H9 (cell line): ENCODE measurements around the gene ASB18. TPM values are rescaled to one million over a fixed set of nuclear protein-coding genes. Genes with fewer than 3 reads are reported as not detected.

ENCODE experiments used
- DNase-seq: peaks from one replicate; pipeline ENCODE4 v3.0.0-alpha.2; 2017
- H2AFZ ChIP-seq: one replicate; pipeline ENCODE4 v1.6.1; 2013; ENCODE audit warnings: mild to moderate bottlenecking, low read length, control low read depth, moderate library complexity
- H2AK5ac ChIP-seq: 2 replicates; pipeline ENCODE4 v1.6.1; 2013; ENCODE audit warnings: low read length, control low read depth, mixed read lengths; ENCODE audit not compliant: insufficient read length
- H2BK120ac ChIP-seq: one replicate; pipeline ENCODE4 v1.6.1; 2013; ENCODE audit warnings: low read depth, mild to moderate bottlenecking, low read length, control low read depth, inconsistent platforms; ENCODE audit not compliant: poor library complexity, severe bottlenecking
- H2BK12ac ChIP-seq: 2 replicates; pipeline ENCODE4 v1.6.1; 2013; ENCODE audit warnings: low read length, control low read depth, mixed read lengths, low read depth; ENCODE audit not compliant: insufficient read length
- H2BK15ac ChIP-seq: 2 replicates; pipeline ENCODE4 v1.6.1; 2013; ENCODE audit warnings: low read depth, low read length, control low read depth
- H2BK20ac ChIP-seq: one replicate; pipeline ENCODE4 v1.6.1; 2013; ENCODE audit warnings: low read depth, mild to moderate bottlenecking, low read length, control low read depth, inconsistent platforms; ENCODE audit not compliant: poor library complexity, severe bottlenecking
- H2BK5ac ChIP-seq: 2 replicates; pipeline ENCODE4 v1.6.1; 2013; ENCODE audit warnings: low read length, control low read depth, mixed read lengths; ENCODE audit not compliant: insufficient read length
- H3K14ac ChIP-seq: 2 replicates; pipeline ENCODE4 v1.6.1; 2013; ENCODE audit warnings: low read length, control low read depth; ENCODE audit not compliant: insufficient read depth
- H3K18ac ChIP-seq: 2 replicates; pipeline ENCODE4 v1.6.1; 2013; ENCODE audit warnings: low read depth, mild to moderate bottlenecking, mixed read lengths, low read length, control low read depth; ENCODE audit not compliant: insufficient read length
- H3K23ac ChIP-seq: 2 replicates; pipeline ENCODE4 v1.6.1; 2013; ENCODE audit warnings: low read length, control low read depth, mixed read lengths, low read depth; ENCODE audit not compliant: insufficient read length
- H3K23me2 ChIP-seq: 2 replicates; pipeline ENCODE4 v1.6.1; 2013; ENCODE audit warnings: low read depth, mild to moderate bottlenecking, mixed read lengths, low read length, control low read depth; ENCODE audit not compliant: insufficient read length, poor library complexity, severe bottlenecking
- H3K27ac ChIP-seq: 2 replicates; pipeline ENCODE4 v1.5.1; 2013; ENCODE audit warnings: low read length, control low read depth, mixed read lengths, low read depth; ENCODE audit not compliant: insufficient read length
- H3K27me3 ChIP-seq: 2 replicates; pipeline ENCODE4 v1.6.1; 2013; ENCODE audit warnings: low read length, control low read depth, inconsistent platforms; ENCODE audit not compliant: insufficient read depth
- H3K4ac ChIP-seq: 2 replicates; pipeline ENCODE4 v1.6.1; 2013; ENCODE audit warnings: low read depth, mild to moderate bottlenecking, control low read depth, inconsistent platforms, low read length, moderate library complexity
- H3K4me1 ChIP-seq: 2 replicates; pipeline ENCODE4 v1.6.1; 2013; ENCODE audit warnings: low read length, control low read depth, inconsistent platforms; ENCODE audit not compliant: insufficient read depth
- H3K4me2 ChIP-seq: 2 replicates; pipeline ENCODE4 v1.6.1; 2013; ENCODE audit warnings: low read length, control low read depth, mixed read lengths; ENCODE audit not compliant: insufficient read length, insufficient read depth
- H3K56ac ChIP-seq: 2 replicates; pipeline ENCODE4 v1.6.1; 2013; ENCODE audit warnings: low read depth, mild to moderate bottlenecking, mixed read lengths, low read length, control low read depth; ENCODE audit not compliant: insufficient read length
- H3K79me1 ChIP-seq: 2 replicates; pipeline ENCODE4 v1.6.1; 2013; ENCODE audit warnings: low read depth, mild to moderate bottlenecking, moderate library complexity, low read length, control low read depth, inconsistent platforms; ENCODE audit not compliant: insufficient read depth, poor library complexity, severe bottlenecking
- H3K79me2 ChIP-seq: 2 replicates; pipeline ENCODE4 v1.6.1; 2013; ENCODE audit warnings: low read length, control low read depth, inconsistent platforms; ENCODE audit not compliant: insufficient read depth
- H3K9ac ChIP-seq: 2 replicates; pipeline ENCODE4 v1.6.1; 2013; ENCODE audit warnings: low read length, control low read depth, mixed read lengths; ENCODE audit not compliant: insufficient read length; ENCODE audit errors: extremely low read depth
- H3K9me3 ChIP-seq: one replicate; pipeline ENCODE4 v1.6.1; 2013; ENCODE audit warnings: low read depth, low read length, inconsistent platforms; ENCODE audit not compliant: control insufficient read depth
- H3T11ph ChIP-seq: one replicate; pipeline ENCODE4 v1.6.1; 2013; ENCODE audit warnings: mild to moderate bottlenecking, low read length, control low read depth, inconsistent platforms
- H4K20me1 ChIP-seq: one replicate; pipeline ENCODE4 v1.6.1; 2013; ENCODE audit not compliant: control insufficient read depth, insufficient read length, insufficient read depth
- H4K5ac ChIP-seq: 2 replicates; pipeline ENCODE4 v1.6.1; 2013; ENCODE audit warnings: low read depth, mild to moderate bottlenecking, mixed read lengths, low read length, control low read depth; ENCODE audit not compliant: insufficient read length
- H4K8ac ChIP-seq: replicated peaks from 2 replicates; pipeline ENCODE4 v1.6.1; 2013; ENCODE audit warnings: low read length, control low read depth, mixed read lengths, low read depth; ENCODE audit not compliant: insufficient read length
- H4K91ac ChIP-seq: 2 replicates; pipeline ENCODE4 v1.6.1; 2013; ENCODE audit warnings: low read depth, mild to moderate bottlenecking, moderate library complexity, mixed read lengths, low read length, control low read depth; ENCODE audit not compliant: insufficient read length
- H3K27ac Mint-ChIP-seq, 3 experiments: 2 replicates in 2 of 3; 3 replicates in 1 of 3; pipeline ENCODE4 v1.8.0; 2020 to 2021; ENCODE audit warnings: mixed read lengths in 3 of 3, mild to moderate bottlenecking in 1 of 3, moderate library complexity in 1 of 3
- H3K27me3 Mint-ChIP-seq: 2 replicates; pipeline ENCODE4 v1.8.0; 2021; ENCODE audit warnings: low read depth, mild to moderate bottlenecking, moderate library complexity, mixed read lengths
- H3K36me3 Mint-ChIP-seq, 3 experiments: 2 replicates in 2 of 3; 3 replicates in 1 of 3; pipeline ENCODE4 v1.8.0; 2020 to 2021; ENCODE audit warnings: low read depth in 3 of 3, mixed read lengths in 3 of 3; ENCODE audit not compliant: insufficient read depth in 1 of 3
- H3K4me1 Mint-ChIP-seq, 2 experiments: 2 replicates each; pipeline ENCODE4 v1.8.0; 2020; ENCODE audit warnings: mixed read lengths in 2 of 2
- H3K4me3 Mint-ChIP-seq, 2 experiments: 2 replicates in 1 of 2; 3 replicates in 1 of 2; pipeline ENCODE4 v1.8.0; 2020 to 2021; ENCODE audit warnings: mild to moderate bottlenecking in 2 of 2, mixed read lengths in 2 of 2, moderate library complexity in 1 of 2
- H3K9me3 Mint-ChIP-seq, 2 experiments: 2 replicates in 1 of 2; 3 replicates in 1 of 2; pipeline ENCODE4 v1.8.0; 2020; ENCODE audit warnings: mild to moderate bottlenecking in 2 of 2, mixed read lengths in 2 of 2, moderate library complexity in 1 of 2
- WGBS: extraction: QIAGEN DNeasy Blood & Tissue Kit; methylation state at CpG from one replicate; pipeline ENCODE4 v1.1.7; 2013; ENCODE audit warnings: missing lambda C conversion rate, low lambda C conversion rate, mixed read lengths; ENCODE audit not compliant: insufficient read length; ENCODE audit errors: extremely low coverage; 5-methylcytosine and 5-hydroxymethylcytosine counted together
- total RNA-seq: library from RNA; stranded (reverse); gene quantifications from 2 replicates; pipeline ENCODE4 v1.2.1, GENCODE V29; 2021
- TF ChIP-seq, protein P1 (sequence below): fragments of 200-600 bp; sonication (generic); conservative IDR thresholded peaks from 3 replicates; pipeline ENCODE4 v1.8.0; 2021; ENCODE audit warnings: antibody characterized with exemption, mild to moderate bottlenecking

Gene ASB18
- total RNA-seq, 1 experiment from 2014 or later: not detected

- WGBS: no CpG with 5 or more reads among the region's 7 CpGs
Measured at GRCh38 chr2:236156860-236157194, 107.4 kb downstream of the ASB18 start.

More at GRCh38 chr2:236156860-236157194, 107.4 kb downstream of the ASB18 start:
- peaks cover 26% of the 10 kb centered on the region in 2 experiments for H3K4me1 Mint-ChIP-seq
- H4K5ac ChIP-seq: no peak overlapping the region
- H4K8ac ChIP-seq: no peak overlapping the region
- H4K20me1 ChIP-seq: no peaks in the 10 kb centered on the region
- no peaks in the 10 kb centered on the region for H3K79me1 ChIP-seq
- peaks cover 2% of the 10 kb centered on the region; the same call in 1 of the 2 replicates for H3K4me1 ChIP-seq
- H3K18ac ChIP-seq: no peak overlapping the region
- no peak overlapping the region for H3K9ac ChIP-seq
- no peaks in the 10 kb centered on the region for H3K9me3 ChIP-seq
- H3K14ac ChIP-seq: no peak overlapping the region
- H3K9me3 Mint-ChIP-seq: peaks cover 15 to 16% of the 10 kb centered on the region in 2 experiments
- no peak overlapping the region for H2BK120ac ChIP-seq
- no peak overlapping the region for H3T11ph ChIP-seq
- no peak overlapping the region for H4K91ac ChIP-seq
- peaks cover 6% of the 10 kb centered on the region for H3K23me2 ChIP-seq
- H3K27me3 Mint-ChIP-seq: peaks cover 99% of the 10 kb centered on the region
- no peak overlapping the region for H3K27ac Mint-ChIP-seq
- H3K4me3 Mint-ChIP-seq: no peak overlapping the region
- no peak overlapping the region for H2BK20ac ChIP-seq
- H2AFZ ChIP-seq: no peak overlapping the region
- no peak overlapping the region for H2AK5ac ChIP-seq
- H3K56ac ChIP-seq: no peak overlapping the region
- H2BK15ac ChIP-seq: no peak overlapping the region
- no peak overlapping the region for H3K4me2 ChIP-seq
- no peak overlapping the region for H2BK5ac ChIP-seq
- H3K4ac ChIP-seq: no peak overlapping the region
- TF ChIP-seq, protein P1, sequence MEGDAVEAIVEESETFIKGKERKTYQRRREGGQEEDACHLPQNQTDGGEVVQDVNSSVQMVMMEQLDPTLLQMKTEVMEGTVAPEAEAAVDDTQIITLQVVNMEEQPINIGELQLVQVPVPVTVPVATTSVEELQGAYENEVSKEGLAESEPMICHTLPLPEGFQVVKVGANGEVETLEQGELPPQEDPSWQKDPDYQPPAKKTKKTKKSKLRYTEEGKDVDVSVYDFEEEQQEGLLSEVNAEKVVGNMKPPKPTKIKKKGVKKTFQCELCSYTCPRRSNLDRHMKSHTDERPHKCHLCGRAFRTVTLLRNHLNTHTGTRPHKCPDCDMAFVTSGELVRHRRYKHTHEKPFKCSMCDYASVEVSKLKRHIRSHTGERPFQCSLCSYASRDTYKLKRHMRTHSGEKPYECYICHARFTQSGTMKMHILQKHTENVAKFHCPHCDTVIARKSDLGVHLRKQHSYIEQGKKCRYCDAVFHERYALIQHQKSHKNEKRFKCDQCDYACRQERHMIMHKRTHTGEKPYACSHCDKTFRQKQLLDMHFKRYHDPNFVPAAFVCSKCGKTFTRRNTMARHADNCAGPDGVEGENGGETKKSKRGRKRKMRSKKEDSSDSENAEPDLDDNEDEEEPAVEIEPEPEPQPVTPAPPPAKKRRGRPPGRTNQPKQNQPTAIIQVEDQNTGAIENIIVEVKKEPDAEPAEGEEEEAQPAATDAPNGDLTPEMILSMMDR: no peak
- no peak overlapping the region for H2BK12ac ChIP-seq
- peaks cover 0 to 8% (median 0%) of the 10 kb centered on the region in 3 experiments; a peak in 2 of 7 replicates for H3K36me3 Mint-ChIP-seq
- DNase-seq: no peak
- no peaks in the 10 kb centered on the region for H3K79me2 ChIP-seq
- H3K27me3 ChIP-seq: peaks cover 34% of the 10 kb centered on the region; the same call in 1 of the 2 replicates
- no peak overlapping the region for H3K23ac ChIP-seq
- no peak overlapping the region for H3K27ac ChIP-seq
